Adrenal gland (tissue), 12 donors: ENCODE data around the gene RPS5. TPM values are rescaled to one million over a fixed set of nuclear protein-coding genes. Genes with fewer than 3 reads are reported as not detected.
A peak's percentile ranks its signal among the peaks of the same experiment; 100 is the strongest.
"Not testable (repeated sequence)": the region's sequence is repeated elsewhere in the genome, so short reads cannot be mapped to it uniquely, and the experiment has no call there.

Experiments used
- DNase-seq, 7 donors: peaks; one replicate each; pipeline ENCODE4 v3.0.0-alpha.2; 2019 to 2020
- H3K27ac ChIP-seq, 5 donors: fragments of 200-600 bp; sonication (generic) in 4 of 5; 1 replicate in 3 of 5; 2 replicates in 2 of 5; pipeline versions ENCODE4 v1.5.1 to v1.8.0; 2016 to 2020; ENCODE audit warnings: mild to moderate bottlenecking in 1 of 5
- H3K27me3 ChIP-seq: fragments of 200-600 bp; 2 replicates; pipeline ENCODE4 v1.8.0; 2021
- H3K36me3 ChIP-seq, 2 donors: fragments of 200-600 bp; replicated peaks in 1 of 2; 1 replicate in 1 of 2; 2 replicates in 1 of 2; pipeline versions ENCODE4 v1.5.1 to v1.8.0; 2018 to 2022
- H3K4me1 ChIP-seq, 2 donors: fragments of 200-600 bp; replicated peaks in 1 of 2; 1 replicate in 1 of 2; 2 replicates in 1 of 2; pipeline versions ENCODE4 v1.5.1 to v1.8.0; 2018 to 2021
- H3K4me3 ChIP-seq, 4 donors: fragments of 200-600 bp; sonication (generic) in 3 of 4; one replicate each; pipeline ENCODE4 v1.5.1; 2016 to 2018
- H3K9me3 ChIP-seq, 3 donors: fragments of 200-600 bp; sonication (generic) in 1 of 3; replicated peaks in 1 of 3; 1 replicate in 2 of 3; 2 replicates in 1 of 3; pipeline versions ENCODE4 v1.5.1 to v1.8.0; 2016 to 2021
- CTCF ChIP-seq, 6 experiments: fragments of 450-650 bp in 4 of 6; fragments of 200-600 bp in 2 of 6; sonication (generic) in 1 of 6; IDR thresholded peaks; 1 replicate in 5 of 6; 2 replicates in 1 of 6; pipeline versions ENCODE4 v1.5.1 to v1.8.0; 2016 to 2021; ENCODE audit warnings: antibody characterized with exemption in 6 of 6, mild to moderate bottlenecking in 2 of 6, moderate library complexity in 1 of 6
- POLR2A ChIP-seq, 2 donors: fragments of 450-650 bp; IDR thresholded peaks; one replicate each; pipeline ENCODE4 v1.6.1; 2017; ENCODE audit warnings: antibody characterized with exemption in 2 of 2, mild to moderate bottlenecking in 2 of 2, moderate library complexity in 1 of 2
- WGBS, 4 donors: extraction: QIAGEN DNeasy Blood & Tissue Kit in 2 of 4; methylation state at CpG; one replicate each; pipeline versions ENCODE4 v1.1.5 to v1.1.7; 2013 to 2017; 5-methylcytosine and 5-hydroxymethylcytosine counted together
- intact Hi-C, 2 donors: fragments of 100-400 bp; cut with DNase I; formaldehyde crosslinking; loops; one replicate each; pipeline versions ENCODE4 v1.14.1 to v1.15.0; 2022 to 2023
- polyA plus RNA-seq, 3 donors: library from polyadenylated mRNA; stranded (reverse); fragments of 200-250 nt in 2 of 3; fragments of 350-450 nt in 1 of 3; fragmentation: Illumina TruSeq in 1 of 3; extraction: RNeasy Lipid Tissue Mini Kit (QIAGEN cat#74804) in 1 of 3; gene quantifications; one replicate each; pipeline ENCODE4 v1.2.3, GENCODE V29; 2013 to 2014
- total RNA-seq, 9 donors: library from RNA; depleted of rRNA in 4 of 9; stranded (reverse); fragments of >200 nt in 4 of 9; fragments of 120-200 nt in 1 of 9; fragmentation: NEBNext Ultra II Directional in 1 of 9; extraction: Animal tissue kit (Norgen Biotek cat#: 25700) in 1 of 9; gene quantifications; one replicate each; pipeline versions ENCODE4 v1.1.0 to v1.2.4, GENCODE V29; 2013 to 2023
- donor health status: healthy with polysubstance abuse.
- donor health status: Bipolar disorder and iron deficiency.
- donor health status: DM: yes; HTN: yes; CAD: no.
- donor health status: DM: no; HTN: no; CAD: no.
- donor health status: DM: no; HTN: no; CAD: no.
- donor health status: DM: yes; HTN: yes; CAD: no.

RPS5 gene
- total and polyA plus RNA-seq, 12 donors, result 555 to 1,999 (median 1,094) TPM

GRCh38 chr19:58400316-58400915 lies 13.3 kb downstream of the RPS5 start:
- Histone ChIP-seq H3K4me3 (peak overlapping the region in 2 of 4 donors; percentile 39 to 71), H3K4me1 (peaks cover 11 to 19% of the 10 kb centered on the region in 2 donors), H3K27me3 (peaks cover 4% of the 10 kb centered on the region), H3K27ac (peak overlapping the region in 1 of 5 donors; percentile 34), H3K36me3 (no peaks in the 10 kb centered on the region), H3K9me3 (no peaks in the 10 kb centered on the region)
- DNase-seq, result peak in 3 of 7 donors; percentile 20 to 69 (median 31)
- TF ChIP-seq CTCF (IDR thresholded peaks at IDR 0.05), result no peak
- intact Hi-C loops, result no loop called here
- WGBS, 4 donors, result 59 to 76% (median 64%) methylated on average over 13 to 18 of the region's 18 CpGs

GRCh38 chr19:58400916-58401839 lies 14.1 kb downstream of the RPS5 start:
- peaks cover 11 to 16% of the 10 kb centered on the region in 2 donors for H3K4me1 ChIP-seq
- H3K27ac ChIP-seq, result peak overlapping the region in 4 of 5 donors; percentile 23 to 79 (median 54)
- no peaks in the 10 kb centered on the region for H3K9me3 ChIP-seq
- DNase-seq, result peak; percentile 99 to 100 (median 100)
- peaks cover 4% of the 10 kb centered on the region for H3K27me3 ChIP-seq
- TF ChIP-seq POLR2A (IDR thresholded peaks at IDR 0.05), result peak; percentile 41 to 86
- no peak for TF ChIP-seq CTCF (IDR thresholded peaks at IDR 0.05)
- peak overlapping the region in 2 of 4 donors; percentile 39 to 71 for H3K4me3 ChIP-seq
- 1 to 2% (median 1%) methylated on average over 33 to 80 of the region's 80 CpGs for WGBS, 4 donors
- intact Hi-C loops, result no loop called here
- H3K36me3 ChIP-seq, result no peaks in the 10 kb centered on the region

GRCh38 chr19:58401840-58402421 lies 14.9 kb downstream of the RPS5 start:
- no peak for TF ChIP-seq CTCF (IDR thresholded peaks at IDR 0.05)
- TF ChIP-seq POLR2A (IDR thresholded peaks at IDR 0.05), result no peak
- intact Hi-C loops, result no loop called here
- H3K4me3 ChIP-seq, result peak overlapping the region in 2 of 4 donors; percentile 29 to 42
- H3K4me1 ChIP-seq, result peaks cover 11 to 16% of the 10 kb centered on the region in 2 donors
- H3K27ac ChIP-seq, result peak overlapping the region in 2 of 5 donors; percentile 33 to 79
- peaks cover under 1% of the 10 kb centered on the region for H3K27me3 ChIP-seq
- H3K36me3 ChIP-seq, result no peaks in the 10 kb centered on the region
- 24 to 40% (median 34%) methylated on average over 23 of the region's 23 CpGs for WGBS, 4 donors
- no peaks in the 10 kb centered on the region for H3K9me3 ChIP-seq
- peak in 2 of 7 donors; percentile 13 to 20 for DNase-seq

- WGBS, 4 donors, result 76 to 85% (median 78%) methylated on average over 3 to 5 of the region's 5 CpGs
- H3K9me3 ChIP-seq, DNase-seq, H3K27ac ChIP-seq, intact Hi-C loops, H3K4me3 ChIP-seq, H3K36me3 ChIP-seq, H3K27me3 ChIP-seq: not testable (repeated sequence)
- peaks cover 15 to 26% of the 10 kb centered on the region in 2 donors for H3K4me1 ChIP-seq
Observed at GRCh38 chr19:58403920-58404478, 16.9 kb downstream of the RPS5 start.
